Ovary (tissue), 3 donors: ENCODE measurements around the gene MAN1A1.

ENCODE experiments used
- CTCF ChIP-seq, 3 donors: fragments of 450-650 bp in 2 of 3; fragments of 200-600 bp in 1 of 3; IDR thresholded peaks; one replicate each; pipeline versions ENCODE4 v1.5.1 to v1.8.0; 2016 to 2022; ENCODE audit warnings: antibody characterized with exemption in 3 of 3, mild to moderate bottlenecking in 1 of 3
- EP300 ChIP-seq: sonication (generic); formaldehyde crosslinking; IDR thresholded peaks from one replicate; pipeline ENCODE4 v1.6.1; 2017; ENCODE audit warnings: antibody characterized with exemption
- POLR2A ChIP-seq: fragments of 450-650 bp; IDR thresholded peaks from one replicate; pipeline ENCODE4 v1.6.1; 2017; ENCODE audit warnings: antibody characterized with exemption, mild to moderate bottlenecking, moderate library complexity
- donor health status: DM: no; HTN: no; CAD: no.

DNA sequence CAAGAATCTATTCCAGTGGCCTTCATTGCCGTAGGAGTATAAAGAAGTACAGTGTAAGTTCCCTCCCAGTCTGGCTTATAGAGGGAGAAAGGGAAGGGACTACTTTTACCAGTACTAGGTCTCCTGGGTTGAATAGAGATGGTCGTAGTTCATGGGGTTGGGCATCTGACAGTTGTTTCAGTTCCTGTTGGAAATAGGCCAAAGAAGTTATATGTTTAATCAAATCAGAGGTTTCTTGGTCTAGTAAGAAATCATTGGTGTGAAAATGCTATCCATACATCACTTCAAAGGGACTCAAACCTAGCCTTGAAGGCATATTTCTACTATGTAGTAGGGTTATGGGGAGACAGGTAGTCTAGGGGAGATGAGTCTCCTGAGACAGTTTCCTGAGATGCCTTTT is 45.6 kb upstream of the MAN1A1 start:
- TF ChIP-seq POLR2A (no peak), CTCF (IDR thresholded peaks at IDR 0.05) (no peak), EP300 (no peak)
